ENCODE data around the gene PLB1.

Gene PLB1

DNA sequence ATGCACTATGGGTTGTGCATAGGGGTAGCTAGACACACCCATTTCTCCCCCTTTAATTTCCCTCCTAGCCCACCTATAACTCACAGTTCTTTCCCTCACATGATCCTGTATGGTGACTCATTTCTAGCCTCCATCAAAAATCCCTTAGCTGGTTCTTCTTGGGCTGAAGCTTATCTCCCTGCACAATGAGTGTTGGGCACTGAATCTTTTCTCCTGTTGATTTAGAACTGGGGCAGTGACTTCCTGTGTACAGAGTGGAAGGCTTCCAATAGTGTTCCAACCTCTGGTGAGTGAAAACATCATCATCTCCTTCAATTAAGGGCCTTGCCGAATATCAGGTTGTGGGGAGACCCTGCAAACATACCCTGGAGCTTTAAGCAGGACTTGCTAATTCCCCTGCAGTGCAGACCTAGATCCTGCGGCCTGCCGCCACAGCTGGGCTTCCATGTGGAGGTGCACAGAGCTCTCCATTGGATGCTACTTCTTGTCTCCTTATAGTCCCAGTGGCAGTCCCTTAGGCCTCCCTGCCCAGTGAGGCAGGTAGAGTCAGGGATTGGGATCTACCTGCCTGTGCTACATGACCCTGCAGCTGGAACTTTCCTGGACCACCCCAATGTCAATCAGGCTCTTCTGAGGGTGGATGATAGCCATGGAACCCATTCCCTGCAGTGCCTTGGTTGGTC lies 121.8 kb downstream of the PLB1 start:
- DNase-seq, result no peak

DNA sequence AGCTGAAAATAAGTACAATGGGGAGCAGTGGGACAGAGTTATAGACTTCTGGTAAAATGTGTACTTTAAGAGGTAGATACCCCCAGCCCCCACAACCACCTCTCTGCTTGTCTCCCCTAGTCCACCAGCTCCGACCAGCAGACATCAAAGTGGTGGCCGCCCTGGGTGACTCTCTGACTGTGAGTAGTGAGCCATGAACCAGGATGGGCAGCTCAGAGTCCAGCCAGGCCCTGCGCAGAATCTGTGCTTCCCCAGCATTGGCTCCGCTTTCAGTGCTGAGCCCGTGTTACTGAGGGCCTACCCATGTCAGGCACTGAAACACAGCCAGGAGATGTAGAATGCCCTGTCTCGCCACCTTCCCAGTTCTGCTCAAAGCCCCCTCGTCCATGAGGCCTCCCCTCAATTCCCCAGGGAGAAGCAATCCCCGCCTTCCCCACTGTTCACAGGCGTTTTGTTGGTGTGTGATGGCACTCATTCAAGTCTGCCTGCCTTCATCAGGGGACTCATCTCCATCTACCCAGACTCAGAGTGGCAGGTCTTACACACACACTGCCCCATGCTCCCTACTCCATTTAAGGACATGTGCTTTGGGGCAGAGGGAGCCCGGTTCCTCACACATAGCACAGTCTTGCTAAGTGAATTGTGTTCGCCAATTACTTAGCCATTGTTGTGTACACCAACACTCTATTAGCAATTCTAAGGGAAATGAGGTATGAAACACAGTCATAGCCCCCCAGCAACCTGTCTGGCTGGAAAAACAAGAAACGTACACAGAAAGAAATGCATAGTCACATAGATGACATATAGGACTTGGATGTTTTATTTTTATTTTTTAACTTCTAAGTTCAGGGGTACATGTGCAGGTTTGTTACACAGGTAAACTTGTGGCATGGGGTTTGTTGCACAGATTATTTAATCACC lies 122.6 kb downstream of the PLB1 start:
- no peak for DNase-seq

DNA sequence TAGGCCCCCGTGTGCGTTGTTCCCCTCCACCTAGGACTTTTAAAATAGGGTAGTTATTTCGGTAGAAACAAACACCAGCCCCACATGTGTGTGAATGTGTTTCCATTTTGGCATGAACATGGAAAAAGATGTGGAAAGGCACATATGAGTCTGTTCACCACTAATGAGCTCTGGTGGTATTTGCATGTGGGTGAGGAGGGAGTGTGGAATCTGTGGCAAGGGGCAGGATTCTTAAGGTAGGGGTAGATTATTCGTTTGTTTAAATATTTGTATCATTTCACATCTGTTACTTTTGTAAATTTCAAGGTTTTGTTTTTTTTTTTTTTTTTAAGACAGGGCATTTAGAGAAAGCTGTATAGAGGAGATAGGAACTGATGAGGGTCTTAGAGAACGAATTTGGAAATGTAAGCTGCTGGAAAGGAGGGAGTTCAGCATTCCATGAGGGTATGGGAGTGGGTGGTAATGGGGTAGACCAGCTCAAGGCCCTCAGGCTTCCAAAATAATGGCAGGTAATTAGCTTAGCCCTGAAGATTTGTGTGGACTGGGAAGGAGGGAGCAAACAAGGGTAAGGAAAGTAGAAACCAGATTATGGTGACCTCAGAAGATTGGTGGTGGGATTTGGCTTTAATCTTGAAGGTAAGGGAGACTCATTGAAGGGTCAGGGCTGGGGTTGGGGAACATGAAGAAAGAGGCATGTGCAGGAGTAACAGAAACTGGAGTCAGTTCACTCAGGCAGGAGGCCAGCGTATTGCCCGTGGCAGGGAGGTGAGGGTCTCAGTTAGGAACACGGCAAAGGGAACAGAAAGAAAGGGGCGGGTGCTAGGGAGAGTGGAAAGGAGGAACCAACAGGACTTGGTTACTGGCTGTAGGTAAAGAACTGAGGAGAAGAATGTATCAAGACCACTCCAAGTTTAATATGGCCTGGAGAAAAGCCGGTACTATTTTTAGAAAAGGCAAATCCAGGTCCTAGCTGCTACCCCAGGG lies 123.6 kb downstream of the PLB1 start:
- DNase-seq, result no peak

DNA sequence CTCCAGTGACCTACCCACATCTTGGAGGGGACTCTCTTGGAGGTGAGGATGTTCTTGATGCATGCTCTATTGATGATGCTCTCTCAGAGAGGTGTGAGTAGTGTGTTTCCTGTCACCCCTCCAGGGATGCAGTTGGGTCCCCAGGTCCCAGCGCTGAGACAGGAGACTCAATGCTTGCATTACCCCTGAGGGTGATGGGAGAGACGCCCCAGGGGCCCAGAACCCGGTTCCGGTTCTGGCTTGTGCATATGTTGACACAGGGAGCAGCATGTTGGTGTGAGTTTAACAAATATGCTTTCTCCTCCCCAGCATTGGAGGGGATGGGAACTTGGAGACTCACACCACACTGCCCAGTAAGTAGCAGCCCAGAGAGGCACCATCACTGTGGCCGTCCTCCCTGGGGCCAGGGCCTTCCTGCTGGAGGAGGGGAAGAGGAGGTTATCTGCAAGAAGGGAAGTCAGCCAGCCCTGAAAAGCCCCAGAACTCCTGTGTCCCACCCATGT lies 124.5 kb downstream of the PLB1 start:
- no peak for DNase-seq

DNA sequence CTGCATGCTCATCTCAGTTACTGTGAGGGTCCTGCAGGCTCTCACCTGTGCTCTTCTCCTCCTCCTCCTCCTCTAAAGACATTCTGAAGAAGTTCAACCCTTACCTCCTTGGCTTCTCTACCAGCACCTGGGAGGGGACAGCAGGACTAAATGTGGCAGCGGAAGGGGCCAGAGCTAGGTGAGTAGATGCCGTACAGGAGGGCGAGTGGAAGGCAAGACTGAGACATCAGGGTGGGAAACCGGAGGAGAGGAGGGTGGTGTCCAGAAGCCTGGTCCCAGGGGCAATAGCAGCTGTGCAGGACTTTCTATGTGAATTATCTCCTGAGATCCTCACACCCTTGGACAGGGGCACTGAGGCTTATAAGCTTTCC lies 124.9 kb downstream of the PLB1 start:
- DNase-seq, result no peak

GRCh38 chr2:28621172-28622100 lies 125.6 kb downstream of the PLB1 start:
- no peak for DNase-seq

GRCh38 chr2:28622101-28622499 lies 126.2 kb downstream of the PLB1 start:
- DNase-seq, result no peak

- DNase-seq, result no peak
Observed at GRCh38 chr2:28623582-28624405, 127.9 kb downstream of the PLB1 start.

DNA sequence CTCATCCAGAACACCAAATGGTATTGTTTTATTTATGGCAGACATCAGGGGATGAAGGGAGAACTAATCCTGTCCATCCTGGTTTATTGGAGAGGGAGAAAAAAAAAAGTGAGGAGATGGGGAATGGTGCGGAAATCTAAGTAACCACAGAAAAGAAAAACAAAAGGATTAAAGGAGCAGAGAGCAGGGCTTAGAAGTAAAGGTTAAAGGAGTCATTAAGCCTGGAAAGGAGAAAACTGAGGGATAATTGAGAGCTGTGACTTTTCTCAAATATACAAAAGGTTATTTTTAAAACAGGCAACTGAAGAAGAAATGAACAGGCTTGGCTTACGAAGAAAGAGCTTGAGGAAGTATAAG lies 128.6 kb downstream of the PLB1 start:
- DNase-seq, result no peak

- peak; percentile 49 for DNase-seq
Observed at GRCh38 chr2:28624793-28625701, 129.2 kb downstream of the PLB1 start.

- DNase-seq, result no peak
Observed at GRCh38 chr2:28626376-28626775, 130.5 kb downstream of the PLB1 start.

DNA sequence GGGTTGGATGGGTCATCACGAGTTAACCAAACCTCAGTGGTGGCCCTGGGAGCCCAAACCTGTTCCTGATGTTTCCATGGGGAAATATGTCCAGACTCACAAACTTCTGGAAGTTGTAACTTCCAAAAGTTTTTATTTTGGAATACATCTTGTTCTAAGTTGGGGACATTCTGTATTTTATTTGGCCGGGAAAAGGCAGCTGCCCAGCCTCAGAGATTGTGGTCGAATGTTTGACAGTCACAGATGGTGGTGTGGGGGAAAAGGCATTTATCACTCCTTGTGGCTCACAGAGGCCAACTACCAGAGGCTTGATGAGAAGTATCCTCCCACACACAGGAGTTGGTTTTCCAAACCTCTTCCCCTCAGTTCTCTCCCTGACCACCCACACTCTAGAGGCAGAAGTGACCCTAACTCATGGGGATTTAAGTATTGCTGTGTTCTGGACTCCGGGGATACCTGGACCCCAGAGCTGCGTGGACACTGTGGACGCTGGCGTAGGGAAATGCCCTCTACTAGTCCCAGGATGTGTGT lies 131.1 kb downstream of the PLB1 start:
- DNase-seq, result no peak

GRCh38 chr2:28627722-28628480 lies 132.0 kb downstream of the PLB1 start:
- DNase-seq, result no peak

- no peak for DNase-seq
Observed at GRCh38 chr2:28628506-28628905, 132.6 kb downstream of the PLB1 start.

GRCh38 chr2:28628987-28629386 lies 133.1 kb downstream of the PLB1 start:
- no peak for DNase-seq

- no peak for DNase-seq
Observed at GRCh38 chr2:28629910-28630309, 134.1 kb downstream of the PLB1 start.

DNA sequence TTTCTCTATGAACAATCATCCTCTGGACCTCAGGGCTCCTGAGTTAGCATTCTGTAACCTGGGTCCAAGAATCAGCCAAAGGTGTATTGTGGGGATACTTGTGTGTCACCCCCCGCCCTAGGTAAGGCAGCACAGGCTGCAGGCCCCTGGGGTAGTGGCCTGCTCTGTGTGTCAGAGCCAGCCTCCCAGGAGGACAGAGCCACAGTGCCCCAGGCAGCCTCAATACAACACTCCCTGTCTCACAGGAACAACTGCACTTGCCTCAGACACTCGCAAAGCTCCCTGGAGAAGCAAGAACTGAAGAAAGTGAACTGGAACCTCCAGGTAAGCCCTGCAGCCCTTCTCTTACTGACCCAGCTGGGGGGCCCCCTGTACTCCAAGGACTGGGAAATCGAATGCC lies 134.5 kb downstream of the PLB1 start:
- no peak for DNase-seq

- no peak for DNase-seq
Observed at GRCh38 chr2:28631514-28632206, 135.8 kb downstream of the PLB1 start.

All from activated gamma-delta T cell (primary cell).